IPS-15b (cell line): Measurements from ENCODE around the gene EGFLAM.

Source experiments
- H3K27me3 ChIP-seq: one replicate; pipeline ENCODE4 v1.6.1; 2013; ENCODE audit warnings: low read length; ENCODE audit not compliant: control insufficient read depth, insufficient read depth
- H3K36me3 ChIP-seq: one replicate; pipeline ENCODE4 v1.6.1; 2013; ENCODE audit warnings: low read length; ENCODE audit not compliant: control insufficient read depth, insufficient read depth
- H3K4me1 ChIP-seq: one replicate; pipeline ENCODE4 v1.6.1; 2013; ENCODE audit warnings: mild to moderate bottlenecking, low read length; ENCODE audit not compliant: control insufficient read depth, insufficient read depth
- H3K4me3 ChIP-seq: one replicate; pipeline ENCODE4 v1.5.1; 2013; ENCODE audit warnings: low read depth, low read length
- H3K9ac ChIP-seq: one replicate; pipeline ENCODE4 v1.6.1; 2013; ENCODE audit warnings: low read depth, mild to moderate bottlenecking, low read length
- H3K9me3 ChIP-seq: one replicate; pipeline ENCODE4 v1.6.1; 2013; ENCODE audit warnings: mild to moderate bottlenecking, low read length; ENCODE audit not compliant: control insufficient read depth, insufficient read depth

EGFLAM gene

DNA sequence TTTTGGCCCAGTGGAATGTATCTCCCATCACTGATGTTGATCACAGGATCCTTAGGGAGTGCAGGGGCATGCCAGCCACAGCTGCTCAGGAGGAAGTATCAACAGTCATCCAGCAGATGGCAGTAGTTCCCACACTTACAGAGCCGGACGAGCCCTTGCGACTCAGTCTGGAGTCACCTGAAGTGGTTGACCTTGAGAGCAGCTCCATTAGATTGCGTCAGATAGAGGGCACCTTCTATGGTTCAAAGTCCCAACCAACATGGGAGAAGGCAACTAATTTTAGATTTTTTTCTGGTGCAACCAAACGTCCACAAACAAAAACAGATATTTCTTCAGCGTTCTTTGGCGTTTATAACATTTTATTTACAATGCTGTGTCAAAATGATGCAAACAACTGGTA is 124.5 kb downstream of the EGFLAM start:
- Histone ChIP-seq H3K9me3 (no peaks in the 10 kb centered on the region), H3K4me3 (no peak overlapping the region), H3K4me1 (peaks cover 15% of the 10 kb centered on the region), H3K36me3 (no peaks in the 10 kb centered on the region), H3K27me3 (no peaks in the 10 kb centered on the region), H3K9ac (no peak overlapping the region)

DNA sequence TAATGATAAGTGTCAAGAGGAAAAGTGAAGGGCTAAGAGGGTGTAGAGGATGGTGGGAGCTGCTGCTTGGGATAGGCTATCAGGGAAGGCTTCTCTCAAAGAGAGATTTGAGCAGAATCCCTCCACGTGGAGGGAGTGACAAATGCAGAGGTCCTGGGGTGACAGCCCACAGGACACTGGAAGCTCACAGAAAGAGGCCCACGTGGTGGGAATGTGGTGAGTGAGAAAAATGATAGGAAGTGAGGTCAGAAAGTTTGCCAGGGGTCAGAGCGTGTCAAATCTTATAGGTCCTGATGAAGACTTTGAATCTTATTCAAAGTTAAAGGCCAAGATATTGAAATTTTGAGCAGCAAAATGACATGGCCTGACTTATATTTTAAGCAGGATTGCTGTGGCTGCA is 125.3 kb downstream of the EGFLAM start:
- Histone ChIP-seq H3K27me3 (no peaks in the 10 kb centered on the region), H3K9me3 (no peaks in the 10 kb centered on the region), H3K4me1 (peaks cover 15% of the 10 kb centered on the region), H3K4me3 (no peak overlapping the region), H3K9ac (no peak overlapping the region), H3K36me3 (no peaks in the 10 kb centered on the region)

DNA sequence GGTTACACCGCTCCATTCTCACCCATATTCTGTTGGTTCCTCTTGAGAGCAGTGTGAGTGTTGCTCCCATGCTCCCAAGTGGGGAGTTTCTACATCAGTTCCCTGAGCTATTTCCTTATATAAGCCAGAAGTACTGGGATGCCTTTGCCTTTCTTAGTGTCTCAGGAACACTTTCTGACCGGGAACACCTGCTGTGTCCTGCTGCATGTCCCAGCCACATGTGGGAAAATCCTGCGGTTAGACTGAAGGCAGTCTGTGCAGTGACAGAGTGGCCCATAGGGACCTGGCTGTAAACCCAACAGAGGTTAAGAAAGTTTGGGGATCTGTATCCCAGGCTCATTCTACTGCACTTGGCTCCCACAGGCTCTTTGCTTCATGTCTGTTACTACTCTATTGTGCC is 126.0 kb downstream of the EGFLAM start:
- no peak overlapping the region for H3K9ac ChIP-seq
- H3K4me1 ChIP-seq = peaks cover 15% of the 10 kb centered on the region

DNA sequence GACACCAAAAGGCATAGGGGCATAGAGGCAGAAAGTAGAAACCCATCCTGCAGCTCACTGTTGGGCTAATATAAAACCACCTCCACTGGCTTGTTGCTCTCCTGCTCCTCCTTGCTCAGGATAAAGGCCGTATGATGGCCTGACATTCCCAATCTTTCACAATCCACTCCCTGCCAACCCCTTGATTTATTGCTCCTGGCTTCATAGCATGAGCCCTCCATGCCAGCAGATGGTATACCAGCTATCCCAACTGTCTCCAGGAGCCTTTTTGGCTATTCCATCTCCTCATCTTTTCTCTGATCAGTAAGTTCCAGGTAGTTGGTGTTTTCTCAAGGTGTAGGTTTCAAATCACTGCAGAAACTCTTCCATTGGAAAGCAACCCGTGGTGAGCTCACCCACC is 128.8 kb downstream of the EGFLAM start:
- Histone ChIP-seq H3K4me1 (no peaks in the 10 kb centered on the region), H3K9ac (no peak overlapping the region), H3K27me3 (no peaks in the 10 kb centered on the region), H3K4me3 (no peak overlapping the region), H3K36me3 (no peaks in the 10 kb centered on the region), H3K9me3 (no peaks in the 10 kb centered on the region)

More for the DNA sequence above, 126.0 kb downstream of the EGFLAM start:
- H3K9me3 ChIP-seq = no peaks in the 10 kb centered on the region
- no peaks in the 10 kb centered on the region for H3K27me3 ChIP-seq
- no peaks in the 10 kb centered on the region for H3K36me3 ChIP-seq
- H3K4me3 ChIP-seq = no peak overlapping the region

DNA sequence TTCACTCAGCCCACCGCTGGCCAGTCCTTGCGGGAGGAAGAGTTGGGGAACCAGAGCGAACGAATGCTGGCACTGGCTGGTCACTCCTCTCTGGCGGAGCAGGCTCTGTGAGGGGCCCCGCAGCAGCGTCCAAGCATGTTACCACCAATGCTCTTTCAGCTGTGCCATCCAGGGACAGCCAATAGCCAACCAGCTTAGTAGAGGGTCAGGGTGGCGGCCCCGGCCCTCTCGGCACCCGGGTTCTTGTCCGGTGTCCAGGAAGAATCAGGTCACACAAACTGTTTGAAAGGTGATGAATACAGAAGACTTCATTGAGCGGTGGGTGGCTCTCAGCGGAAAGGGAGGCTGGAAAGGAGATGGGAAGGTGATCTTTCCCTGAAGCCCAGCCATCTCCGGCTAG is 135.3 kb downstream of the EGFLAM start:
- no peaks in the 10 kb centered on the region for H3K9me3 ChIP-seq
- H3K27me3 ChIP-seq = no peaks in the 10 kb centered on the region
- H3K4me1 ChIP-seq = no peaks in the 10 kb centered on the region
- no peaks in the 10 kb centered on the region for H3K36me3 ChIP-seq
- H3K9ac ChIP-seq = no peak overlapping the region
- H3K4me3 ChIP-seq = no peak overlapping the region

DNA sequence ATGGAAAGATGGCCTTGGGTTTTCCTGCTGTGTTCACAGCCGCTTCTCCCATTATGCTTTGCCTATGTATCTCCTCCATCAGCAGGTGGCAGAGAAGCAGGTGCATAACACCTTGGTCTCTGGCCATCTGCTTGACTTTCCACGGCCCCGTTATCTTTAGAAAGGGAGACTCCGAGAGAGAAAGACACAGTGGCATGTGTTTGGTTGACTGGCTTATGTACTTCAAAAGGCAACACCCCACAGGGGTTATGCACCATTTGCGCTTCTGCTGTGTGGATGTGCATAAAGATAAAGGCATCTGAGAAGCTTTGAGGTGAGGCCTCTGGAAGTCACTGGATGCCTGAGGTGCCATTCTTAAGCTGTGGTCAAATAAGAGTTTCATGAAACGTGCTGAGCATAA is 138.4 kb downstream of the EGFLAM start:
- no peaks in the 10 kb centered on the region for H3K4me1 ChIP-seq
- no peaks in the 10 kb centered on the region for H3K9me3 ChIP-seq
- H3K9ac ChIP-seq = no peak overlapping the region
- H3K36me3 ChIP-seq = no peaks in the 10 kb centered on the region
- no peak overlapping the region for H3K4me3 ChIP-seq
- no peaks in the 10 kb centered on the region for H3K27me3 ChIP-seq

DNA sequence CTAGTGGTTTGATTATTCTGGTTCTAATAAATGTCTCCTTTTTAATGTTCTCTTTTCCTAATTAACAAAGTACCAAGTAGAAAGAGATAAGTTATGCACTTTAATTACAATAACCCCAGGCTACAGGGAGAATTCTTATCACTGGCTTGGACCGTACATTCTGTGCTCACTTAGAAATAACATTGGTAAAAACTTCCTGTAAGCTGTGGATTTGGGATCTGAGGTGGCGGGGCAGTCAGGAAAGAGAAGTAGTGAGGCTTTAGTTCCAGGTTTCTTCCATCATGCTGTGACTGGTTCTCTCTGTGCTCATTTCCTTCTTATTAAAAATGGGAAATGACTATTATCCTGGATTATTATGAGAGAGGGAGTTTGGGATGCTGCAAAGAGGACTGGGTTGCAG is 142.0 kb downstream of the EGFLAM start:
- Histone ChIP-seq H3K27me3 (no peaks in the 10 kb centered on the region), H3K4me3 (no peak overlapping the region), H3K9ac (no peak overlapping the region), H3K9me3 (no peaks in the 10 kb centered on the region), H3K36me3 (no peaks in the 10 kb centered on the region), H3K4me1 (no peaks in the 10 kb centered on the region)

DNA sequence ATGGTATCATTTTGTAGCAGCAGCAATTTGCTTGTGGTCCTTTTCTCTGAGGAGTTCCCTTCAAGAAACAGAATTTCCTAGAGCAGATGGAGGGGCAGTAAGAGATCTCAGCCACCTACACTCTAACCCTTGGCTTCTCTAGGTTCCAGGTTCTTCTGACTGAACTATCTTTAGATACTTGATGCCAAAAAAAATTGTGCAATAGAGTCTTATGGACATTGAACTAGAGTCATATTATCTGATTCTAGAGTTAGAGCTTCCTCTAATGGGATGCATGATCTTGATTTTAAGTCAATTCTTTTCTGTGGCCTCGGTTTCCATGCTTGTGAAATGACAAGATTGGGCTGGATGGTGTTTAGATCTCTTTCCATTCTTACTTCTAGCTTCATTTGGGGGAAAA is 142.8 kb downstream of the EGFLAM start:
- H3K36me3 ChIP-seq = no peaks in the 10 kb centered on the region
- H3K9ac ChIP-seq = no peak overlapping the region
- no peaks in the 10 kb centered on the region for H3K4me1 ChIP-seq
- no peaks in the 10 kb centered on the region for H3K27me3 ChIP-seq
- H3K4me3 ChIP-seq = no peak overlapping the region
- H3K9me3 ChIP-seq = no peaks in the 10 kb centered on the region

DNA sequence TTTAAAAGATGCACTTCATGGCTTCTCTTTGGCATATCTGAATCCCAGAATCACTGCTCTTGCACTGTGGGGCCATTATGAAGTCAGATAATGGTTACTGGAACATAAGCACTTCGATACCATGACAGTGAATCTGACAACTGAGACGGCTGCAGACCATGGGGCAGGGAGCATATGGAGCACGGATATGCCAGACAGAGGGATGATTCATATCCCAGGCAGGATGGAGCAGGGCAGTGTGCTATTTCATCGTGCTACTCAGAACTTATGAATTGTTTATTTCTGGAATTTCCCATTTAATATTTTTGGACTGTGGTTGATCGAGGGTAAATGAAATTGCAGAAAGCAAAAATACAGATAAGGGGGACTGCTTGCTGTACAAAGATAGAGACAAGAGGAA is 145.0 kb downstream of the EGFLAM start:
- Histone ChIP-seq H3K4me1 (no peaks in the 10 kb centered on the region), H3K4me3 (no peak overlapping the region), H3K9ac (no peak overlapping the region), H3K27me3 (no peaks in the 10 kb centered on the region), H3K9me3 (no peaks in the 10 kb centered on the region), H3K36me3 (no peaks in the 10 kb centered on the region)

DNA sequence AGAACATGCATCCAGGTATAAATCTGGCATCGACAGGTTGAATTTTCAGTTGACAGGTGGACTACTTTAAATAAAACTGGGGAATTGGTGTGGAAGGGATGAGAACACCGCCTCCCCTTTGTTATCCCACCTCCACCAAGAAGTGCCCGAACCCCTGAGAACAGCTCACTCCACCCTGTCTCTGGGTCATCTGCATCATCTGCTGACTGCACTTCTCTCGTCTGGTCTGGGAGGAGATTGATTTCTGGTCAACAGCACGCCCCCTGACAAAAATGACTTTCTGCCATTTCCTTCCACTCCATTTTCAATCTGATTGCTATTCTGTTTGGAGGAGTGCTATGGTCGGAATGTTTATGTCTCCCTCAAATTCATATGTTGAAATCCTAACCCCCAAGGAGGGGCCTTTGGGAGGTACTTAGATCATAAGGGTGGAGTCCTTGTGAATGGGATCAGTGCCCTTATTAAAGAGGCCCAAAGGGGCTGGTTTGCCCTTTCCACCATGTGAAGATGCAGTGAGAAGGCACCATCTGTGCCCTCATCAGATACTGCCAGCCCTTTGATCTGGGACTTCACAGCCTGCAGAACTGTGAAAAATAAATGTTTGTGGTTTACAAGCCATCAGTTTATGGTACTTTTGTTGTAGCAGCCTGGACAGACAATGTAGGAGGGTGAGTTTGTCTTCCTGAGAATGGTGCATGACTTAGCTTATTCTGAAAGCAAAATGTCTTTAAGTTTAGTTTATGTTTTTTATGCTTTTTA is 145.7 kb downstream of the EGFLAM start:
- Histone ChIP-seq H3K9me3 (no peaks in the 10 kb centered on the region), H3K4me3 (no peak overlapping the region), H3K4me1 (no peaks in the 10 kb centered on the region), H3K27me3 (no peaks in the 10 kb centered on the region), H3K36me3 (no peaks in the 10 kb centered on the region), H3K9ac (no peak overlapping the region)

DNA sequence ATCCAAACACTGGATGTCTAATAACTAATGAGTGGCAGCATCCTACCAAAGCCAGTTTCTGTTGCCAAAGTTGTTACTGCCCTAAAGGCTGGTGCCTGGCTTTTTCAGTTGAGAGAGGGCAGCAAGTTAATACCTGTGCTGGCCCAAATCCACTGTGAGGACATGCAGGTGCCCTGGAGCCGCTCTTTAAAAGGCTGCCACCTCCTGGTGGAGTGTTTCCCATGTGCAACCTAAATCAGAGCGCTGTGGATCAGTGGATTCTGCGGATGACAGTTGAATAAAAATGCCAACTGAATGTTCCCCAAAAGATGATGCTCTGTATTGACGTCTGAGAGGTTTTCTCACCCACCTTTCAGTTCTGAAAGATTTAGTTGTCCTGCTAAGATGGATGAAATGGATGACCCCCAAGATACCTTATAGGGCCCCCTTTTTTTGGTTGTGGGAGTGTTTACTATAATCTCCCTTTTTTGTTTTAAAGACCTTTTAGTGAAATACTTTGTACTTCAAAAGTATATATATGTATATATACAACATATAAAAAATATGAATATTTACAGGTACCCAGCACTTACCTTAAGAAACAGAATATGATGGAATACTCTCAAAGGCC is 146.4 kb downstream of the EGFLAM start:
- no peaks in the 10 kb centered on the region for H3K9me3 ChIP-seq
- H3K4me3 ChIP-seq = no peak overlapping the region
- H3K27me3 ChIP-seq = no peaks in the 10 kb centered on the region
- H3K4me1 ChIP-seq = no peaks in the 10 kb centered on the region
- no peaks in the 10 kb centered on the region for H3K36me3 ChIP-seq
- no peak overlapping the region for H3K9ac ChIP-seq

DNA sequence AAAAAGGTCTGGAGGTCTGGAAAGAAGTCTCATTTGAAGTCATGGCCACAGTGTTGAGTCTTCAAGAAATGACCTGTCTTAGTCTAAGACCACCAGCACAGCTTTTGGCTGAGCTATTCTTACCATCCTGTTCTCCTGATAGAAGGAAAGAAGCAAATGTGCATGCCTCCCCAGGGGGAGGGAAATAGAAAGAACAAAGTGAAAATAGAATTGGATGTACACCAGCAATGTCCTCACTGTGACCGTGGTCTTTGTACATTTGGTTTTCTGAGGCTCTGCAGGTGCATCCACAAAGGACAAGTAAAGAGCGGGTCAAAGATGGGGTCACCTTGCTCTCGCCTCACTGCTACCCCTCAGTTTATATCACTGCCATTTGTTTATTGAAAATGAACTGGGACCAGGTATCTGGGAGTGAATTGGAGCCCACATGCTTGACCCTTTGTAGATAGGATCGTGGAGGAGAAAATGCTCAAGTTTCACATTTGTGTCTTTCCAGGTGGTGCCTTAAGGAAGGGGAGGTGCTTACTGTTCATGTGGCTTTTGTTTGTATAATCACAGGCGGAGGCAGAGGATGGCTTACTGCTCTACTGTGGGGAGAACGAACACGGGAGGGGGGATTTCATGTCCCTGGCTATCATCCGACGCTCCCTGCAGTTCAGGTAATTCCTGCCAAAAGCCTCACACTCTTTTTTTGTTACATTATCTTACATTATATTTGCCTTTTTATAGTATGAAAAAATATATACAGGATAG is 150.3 kb downstream of the EGFLAM start:
- no peaks in the 10 kb centered on the region for H3K9me3 ChIP-seq
- H3K27me3 ChIP-seq = no peaks in the 10 kb centered on the region
- H3K4me3 ChIP-seq = no peak overlapping the region
- H3K4me1 ChIP-seq = no peaks in the 10 kb centered on the region
- no peak overlapping the region for H3K9ac ChIP-seq
- no peaks in the 10 kb centered on the region for H3K36me3 ChIP-seq
